A549 treated with CORT108297 at 1 μM for 4 hours (cell line): Measurements from ENCODE around the gene SEPTIN10. TPM values are rescaled to one million over a fixed set of nuclear protein-coding genes. Genes with fewer than 3 reads are reported as not detected.

Experiments
- total RNA-seq: library from RNA; stranded (reverse); fragments of 200-300 nt; extraction: Qiagen RNA extraction; gene quantifications from 5 replicates; pipeline ENCODE4 v1.2.3, GENCODE V29; 2022

SEPTIN10 gene
- 37.6 to 62.6 TPM (median 50.2 TPM) in 5 replicates for total RNA-seq

DNA sequence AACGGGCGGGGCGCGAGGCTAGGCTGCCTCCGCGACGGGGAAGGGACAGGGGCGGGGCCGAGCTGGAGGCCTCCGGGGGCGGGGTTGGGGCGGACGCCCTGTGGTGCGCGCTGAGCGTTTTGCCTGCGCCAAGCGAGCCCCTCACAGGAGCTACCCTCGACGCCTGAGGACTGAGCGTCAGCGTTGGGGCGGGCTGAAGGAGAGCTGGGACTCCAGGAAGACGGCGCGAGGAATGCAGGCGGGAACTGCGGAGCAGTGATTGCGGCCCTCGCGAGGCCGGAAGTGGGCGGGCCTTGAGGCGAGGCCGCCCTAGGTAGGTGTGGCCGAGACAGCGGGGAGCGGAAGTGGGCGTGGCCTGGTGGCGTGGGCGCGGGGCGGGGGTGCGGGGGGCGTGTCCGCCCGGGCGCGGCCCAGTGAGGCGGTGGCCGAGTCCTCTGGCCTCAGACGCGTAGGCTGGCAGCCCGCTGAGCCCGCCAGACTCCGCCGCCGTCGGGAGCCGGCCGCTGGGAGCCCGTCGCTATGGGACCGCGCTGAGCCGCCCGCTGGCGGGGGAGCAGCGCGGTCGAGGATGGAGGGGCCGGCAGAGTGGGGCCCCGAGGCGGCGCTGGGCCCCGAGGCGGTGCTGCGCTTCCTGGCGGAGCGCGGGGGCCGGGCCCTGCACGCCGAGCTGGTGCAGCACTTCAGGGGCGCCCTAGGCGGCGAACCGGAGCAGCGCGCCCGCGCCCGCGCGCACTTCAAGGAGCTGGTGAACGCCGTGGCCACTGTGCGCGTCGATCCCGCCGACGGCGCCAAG lies at the start of gene SEPTIN10, which contains the start of gene SOWAHC:
SEPTIN10 (minus strand) TSS at position 45 of the 793 bp plus-strand sequence. CDS start 139 bp downstream, outside the sequence.
SOWAHC (plus strand) TSS at position 443 of the 793 bp plus-strand sequence; CDS start at position 569, 126 bp downstream.

Other genes starting within 250 kb of the SEPTIN10 start
- gene SOWAHC, start 398 bp upstream of the SEPTIN10 start, total RNA-seq: 12.6 to 15.6 TPM (median 14.1 TPM) in 5 replicates
- 6.3 to 10.0 TPM (median 7.4 TPM) in 5 replicates for gene RGPD5, start 180.3 kb upstream of the SEPTIN10 start, total RNA-seq